H1 (cell line): ENCODE results near the gene SLC4A7. TPM values are rescaled to one million over a fixed set of nuclear protein-coding genes. Genes with fewer than 3 reads are reported as not detected.

ENCODE experiments used
- CTCF ChIA-PET: fragments of 300-600 bp; sonication (Branson Sonifier 250); formaldehyde crosslinking; loops from one replicate; lab custom pipeline; 2021; ENCODE audit not compliant: partially characterized antibody; lab: Charles Lee
- POLR2A ChIA-PET: fragments of 300-600 bp; sonication (Branson Sonifier 250); formaldehyde crosslinking; loops from one replicate; lab custom pipeline; 2021; ENCODE audit warnings: inconsistent platforms; ENCODE audit not compliant: partially characterized antibody; lab: Charles Lee
- DNase-seq, 2 experiments: peaks; one replicate each; pipeline versions ENCODE4 v3.0.0 to v3.0.0-alpha.2; 2010 to 2022; ENCODE audit warnings: low spot score in 2 of 2, low read depth in 1 of 2, mixed read lengths in 1 of 2
- FAIRE-seq: peaks from 2 replicates; lab custom pipeline; 2011; peaks lifted over from hg19 to GRCh38; lab: Jason Lieb, UNC
- H2AFZ ChIP-seq: 2 replicates; pipeline ENCODE4 v1.8.1; 2012; ENCODE audit warnings: low read length, inconsistent platforms
- H2AK5ac ChIP-seq: 2 replicates; pipeline ENCODE4 v1.6.1; 2013; ENCODE audit warnings: low read depth, low read length
- H2BK120ac ChIP-seq: replicated peaks from 2 replicates; pipeline ENCODE3; 2013; ENCODE audit warnings: low read depth, low read length, inconsistent platforms
- H2BK12ac ChIP-seq: 2 replicates; pipeline ENCODE4 v1.6.1; 2013; ENCODE audit warnings: low read depth, low read length
- H2BK15ac ChIP-seq: 2 replicates; pipeline ENCODE4 v1.6.1; 2013; ENCODE audit warnings: low read length
- H2BK20ac ChIP-seq: 2 replicates; pipeline ENCODE4 v1.6.1; 2013; ENCODE audit warnings: low read length
- H2BK5ac ChIP-seq: 2 replicates; pipeline ENCODE4 v1.6.1; 2013; ENCODE audit warnings: low read depth, low read length
- H3K14ac ChIP-seq: 2 replicates; pipeline ENCODE4 v1.6.1; 2013; ENCODE audit warnings: inconsistent platforms; ENCODE audit not compliant: insufficient read length
- H3K18ac ChIP-seq: 2 replicates; pipeline ENCODE4 v1.6.1; 2013; ENCODE audit warnings: low read length; ENCODE audit errors: extremely low read depth
- H3K23ac ChIP-seq: 2 replicates; pipeline ENCODE4 v1.6.1; 2013; ENCODE audit warnings: inconsistent platforms; ENCODE audit not compliant: insufficient read length
- H3K23me2 ChIP-seq: 2 replicates; pipeline ENCODE4 v1.6.1; 2013; ENCODE audit warnings: low read depth, low read length
- H3K27ac ChIP-seq: 2 replicates; pipeline ENCODE4 v1.6.1; 2011; ENCODE audit warnings: low read depth, low read length, inconsistent platforms
- H3K27me3 ChIP-seq, 4 experiments: replicated peaks in 1 of 4; 1 replicate in 1 of 4; 2 replicates in 3 of 4; pipeline versions ENCODE4 v1.6.1 to v1.8.1; 2011 to 2013; ENCODE audit warnings: low read length in 3 of 4, mild to moderate bottlenecking in 3 of 4, inconsistent platforms in 2 of 4, mixed read lengths in 2 of 4, moderate library complexity in 1 of 4; ENCODE audit not compliant: control insufficient read depth in 3 of 4, insufficient read depth in 3 of 4; ENCODE audit errors: extremely low read depth in 1 of 4
- H3K36me3 ChIP-seq, 4 experiments: 2 replicates each; pipeline versions ENCODE4 v1.6.1 to v1.8.1; 2011 to 2013; ENCODE audit warnings: mild to moderate bottlenecking in 4 of 4, low read length in 3 of 4, moderate library complexity in 2 of 4, control low read depth in 1 of 4, inconsistent platforms in 1 of 4; ENCODE audit not compliant: insufficient read depth in 4 of 4, control insufficient read depth in 2 of 4
- H3K4ac ChIP-seq: replicated peaks from 2 replicates; pipeline ENCODE3; 2013; ENCODE audit warnings: low read length, low read depth, mixed read lengths, inconsistent platforms; ENCODE audit not compliant: insufficient read length
- H3K4me1 ChIP-seq, 4 experiments: replicated peaks in 1 of 4; 1 replicate in 1 of 4; 2 replicates in 3 of 4; pipeline versions ENCODE4 v1.6.1 to v1.8.1; 2011 to 2013; ENCODE audit warnings: low read length in 3 of 4, inconsistent platforms in 2 of 4, mixed read lengths in 1 of 4; ENCODE audit not compliant: insufficient read depth in 4 of 4, control insufficient read depth in 3 of 4
- H3K4me2 ChIP-seq, 2 experiments: 2 replicates each; pipeline versions ENCODE4 v1.6.1 to v1.8.1; 2011 to 2013; ENCODE audit warnings: low read depth in 2 of 2, low read length in 2 of 2, control low read depth in 1 of 2, inconsistent platforms in 1 of 2, mild to moderate bottlenecking in 1 of 2; ENCODE audit not compliant: insufficient read depth in 1 of 2
- H3K4me3 ChIP-seq, 4 experiments: fragments of 200-600, 300-600 bp in 1 of 4; sonication (generic), shearing (Covaris generic), sonication (Bioruptor Twin) in 1 of 4; 2 replicates each; pipeline versions ENCODE4 v1.5.1 to v1.8.1; 2011 to 2016; ENCODE audit warnings: low read length in 4 of 4, low read depth in 3 of 4, control low read depth in 2 of 4, inconsistent platforms in 2 of 4, mild to moderate bottlenecking in 2 of 4, mixed read lengths in 1 of 4, moderate library complexity in 1 of 4; ENCODE audit not compliant: insufficient read depth in 2 of 4; ENCODE audit errors: extremely low read depth in 1 of 4
- H3K56ac ChIP-seq: replicated peaks from 2 replicates; pipeline ENCODE3; 2013; ENCODE audit warnings: low read depth, mild to moderate bottlenecking, mixed read lengths, low read length, inconsistent platforms; ENCODE audit not compliant: insufficient read length
- H3K79me1 ChIP-seq: 2 replicates; pipeline ENCODE4 v1.6.1; 2013; ENCODE audit warnings: low read depth, low read length, control low read depth
- H3K79me2 ChIP-seq, 2 experiments: 2 replicates each; pipeline versions ENCODE4 v1.6.1 to v1.8.1; 2012 to 2013; ENCODE audit warnings: low read length in 2 of 2, mild to moderate bottlenecking in 2 of 2, inconsistent platforms in 1 of 2; ENCODE audit not compliant: insufficient read depth in 2 of 2, control insufficient read depth in 1 of 2
- H3K9ac ChIP-seq, 4 experiments: replicated peaks in 1 of 4; 1 replicate in 1 of 4; 2 replicates in 3 of 4; pipeline versions ENCODE4 v1.6.1 to v1.8.1; 2011 to 2013; ENCODE audit warnings: low read depth in 3 of 4, low read length in 3 of 4, control low read depth in 2 of 4, mild to moderate bottlenecking in 2 of 4, moderate library complexity in 2 of 4, inconsistent platforms in 1 of 4; ENCODE audit errors: extremely low read depth in 1 of 4
- H3K9me3 ChIP-seq, 2 experiments: 2 replicates each; pipeline versions ENCODE4 v1.6.1 to v1.8.1; 2012 to 2013; ENCODE audit warnings: mild to moderate bottlenecking in 2 of 2, moderate library complexity in 2 of 2, control low read depth in 1 of 2, inconsistent platforms in 1 of 2, low read depth in 1 of 2, low read length in 1 of 2, mixed read lengths in 1 of 2; ENCODE audit not compliant: insufficient read depth in 2 of 2
- H4K20me1 ChIP-seq, 2 experiments: replicated peaks in 1 of 2; 2 replicates each; pipeline versions ENCODE3 to v1.8.1; 2011 to 2013; ENCODE audit warnings: inconsistent platforms in 2 of 2, low read length in 2 of 2, mild to moderate bottlenecking in 1 of 2; ENCODE audit not compliant: insufficient read depth in 2 of 2, control insufficient read depth in 1 of 2
- H4K5ac ChIP-seq: 2 replicates; pipeline ENCODE4 v1.6.1; 2013; ENCODE audit warnings: low read length, low read depth, mixed read lengths, inconsistent platforms; ENCODE audit not compliant: insufficient read length
- H4K8ac ChIP-seq: 2 replicates; pipeline ENCODE4 v1.8.0; 2013; ENCODE audit warnings: mild to moderate bottlenecking, moderate library complexity, low read length, inconsistent platforms; ENCODE audit not compliant: insufficient read depth; ENCODE audit errors: extremely low read depth
- H4K91ac ChIP-seq: replicated peaks from 2 replicates; pipeline ENCODE3; 2013; ENCODE audit warnings: low read length, mixed read lengths, inconsistent platforms; ENCODE audit not compliant: insufficient read length
- ASH2L ChIP-seq: fragments of 200-600, 300-600 bp; sonication (generic); IDR thresholded peaks from one replicate; pipeline ENCODE4 v1.7.1; 2017; ENCODE audit warnings: low read length
- BACH1 ChIP-seq: IDR thresholded peaks from 2 replicates; pipeline ENCODE4 v1.6.1; 2012; ENCODE audit warnings: low read length, improper control_type of control experiment
- CEBPB ChIP-seq: IDR thresholded peaks from 2 replicates; pipeline ENCODE4 v1.6.1; 2012; ENCODE audit warnings: low read depth, low read length
- HDAC6 ChIP-seq: IDR thresholded peaks from one replicate; pipeline ENCODE4 v1.7.1; 2012; ENCODE audit warnings: low read depth, mild to moderate bottlenecking, inconsistent platforms, low read length, moderate library complexity
- JUND ChIP-seq: IDR thresholded peaks from 2 replicates; pipeline ENCODE4 v1.6.1; 2011; ENCODE audit warnings: mild to moderate bottlenecking, improper control_type of control experiment, low read length
- PHF8 ChIP-seq: fragments of 200-600 bp; sonication (generic); conservative IDR thresholded peaks from 2 replicates; pipeline ENCODE4 v1.7.1; 2012; ENCODE audit warnings: low read depth, mild to moderate bottlenecking, inconsistent platforms, low read length, moderate library complexity
- POU5F1 ChIP-seq: IDR thresholded peaks from 2 replicates; pipeline ENCODE4 v1.6.1; 2011; ENCODE audit warnings: low read depth, mild to moderate bottlenecking, low read length, moderate library complexity
- SIRT6 ChIP-seq: IDR thresholded peaks from one replicate; pipeline ENCODE4 v1.7.1; 2012; ENCODE audit warnings: low read length, inconsistent platforms
- SP2 ChIP-seq: IDR thresholded peaks from 2 replicates; pipeline ENCODE4 v1.6.1; 2012; ENCODE audit warnings: mild to moderate bottlenecking, low read length, inconsistent platforms
- SP4 ChIP-seq: IDR thresholded peaks from 2 replicates; pipeline ENCODE4 v1.6.1; 2012; ENCODE audit warnings: low read length, inconsistent platforms
- TAF1 ChIP-seq: IDR thresholded peaks from 2 replicates; pipeline ENCODE4 v1.6.1; 2011; ENCODE audit warnings: mild to moderate bottlenecking, low read depth, low read length
- TEAD4 ChIP-seq: IDR thresholded peaks from 2 replicates; pipeline ENCODE4 v1.6.1; 2012; ENCODE audit warnings: low read depth, low read length, inconsistent platforms, mixed read lengths
- WGBS, 2 experiments: shearing (Covaris generic) in 1 of 2; methylation state at CpG; one replicate each; pipeline versions ENCODE4 v1.1.6 to v1.1.7; 2013 to 2015; ENCODE audit warnings: low lambda C conversion rate in 2 of 2, mixed read lengths in 2 of 2, inconsistent platforms in 1 of 2, low coverage in 1 of 2, missing lambda C conversion rate in 1 of 2; ENCODE audit not compliant: insufficient replicate concordance in 2 of 2, insufficient coverage in 1 of 2, insufficient read length in 1 of 2; ENCODE audit errors: extremely low coverage in 1 of 2, missing lambda C conversion rate in 1 of 2; 5-methylcytosine and 5-hydroxymethylcytosine counted together
- polyA plus RNA-seq, 7 experiments: library from polyadenylated mRNA; depleted of rRNA in 3 of 7; stranded (reverse) in 5 of 7; unstranded in 2 of 7; fragments of >200 nt in 5 of 7; fragments of 200-250 nt in 2 of 7; gene quantifications; 1 replicate in 5 of 7; 2 replicates in 1 of 7; 4 replicates in 1 of 7; pipeline versions ENCODE4 v1.2.1 to v1.2.3, GENCODE V29; 2011 to 2013; ENCODE audit warnings: missing spikeins in 2 of 7, mixed read lengths in 2 of 7
- total RNA-seq: library from RNA; stranded (reverse); fragmentation: NEBNext Ultra II Directional; extraction: Animal tissue kit (Norgen Biotek cat#: 25700); gene quantifications from 2 replicates; pipeline ENCODE4 v1.2.1, GENCODE V29; 2021

The SLC4A7 gene
- total and polyA plus RNA-seq, 2 of the 8 experiments (the other 6 are each of a cell fraction or from before 2014, with no cell fraction given), result 14.9 to 70.5 TPM

- H3K4ac ChIP-seq, result no peak overlapping the region
- DNase-seq, result no peak
- H3K79me1 ChIP-seq, result no peaks in the 10 kb centered on the region
- 81% methylated on average over 1 of the region's 1 CpG; no CpG with 5 or more reads in 1 of the 2 experiments for WGBS, 2 experiments
- H3K27ac ChIP-seq, result no peak overlapping the region
- POLR2A ChIA-PET, result no interaction called here
- no peaks in the 10 kb centered on the region for H3K27me3 ChIP-seq
- no peak overlapping the region for H3K4me3 ChIP-seq
- no peak overlapping the region for H2BK120ac ChIP-seq
- no peak overlapping the region for H4K8ac ChIP-seq
- no peaks in the 10 kb centered on the region for H4K20me1 ChIP-seq
- no peaks in the 10 kb centered on the region for H3K4me1 ChIP-seq
- no peak overlapping the region for H2AK5ac ChIP-seq
- no peak for FAIRE-seq
- no peak overlapping the region for H3K4me2 ChIP-seq
- H2BK20ac ChIP-seq, result no peak overlapping the region
- H3K56ac ChIP-seq, result no peak overlapping the region
- H3K9ac ChIP-seq, result no peak overlapping the region
- H2BK12ac ChIP-seq, result no peak overlapping the region
- H4K91ac ChIP-seq, result no peak overlapping the region
- H2BK5ac ChIP-seq, result no peak overlapping the region
- H3K18ac ChIP-seq, result no peak overlapping the region
- CTCF ChIA-PET, result no interaction called here
- H2AFZ ChIP-seq, result no peak overlapping the region
- no peak overlapping the region for H3K23ac ChIP-seq
- no peak overlapping the region for H3K14ac ChIP-seq
- no peak overlapping the region for H4K5ac ChIP-seq
- no peak overlapping the region for H2BK15ac ChIP-seq
- H3K23me2 ChIP-seq, result no peaks in the 10 kb centered on the region
- H3K9me3 ChIP-seq, result no peaks in the 10 kb centered on the region
- no peaks in the 10 kb centered on the region for H3K79me2 ChIP-seq
- no peaks in the 10 kb centered on the region for H3K36me3 ChIP-seq
- TF ChIP-seq ASH2L (no peak), SP2 (no peak), SP4 (no peak), HDAC6 (no peak), BACH1 (no peak), SIRT6 (no peak), TAF1 (no peak), PHF8 (no peak), JUND (no peak), TEAD4 (no peak), POU5F1 (no peak), CEBPB (no peak)
These were observed 148.6 kb downstream of the SLC4A7 start for GRCh38 chr3:27335571-27335970.
